ACC112 (cell line): ENCODE results near the gene FAM163A.

ENCODE experiments used
- H2AFZ ChIP-seq: fragments of 200-600 bp; sonication (generic); one replicate; pipeline ENCODE4 v1.6.0; 2017; ENCODE audit warnings: antibody characterized with exemption, low read length; ENCODE audit not compliant: unreplicated experiment
- H3K27ac ChIP-seq: fragments of 200-600 bp; sonication (generic); 2 replicates; pipeline ENCODE4 v1.5.1; 2014; ENCODE audit warnings: low read depth, mild to moderate bottlenecking, antibody characterized with exemption, low read length, moderate library complexity
- H3K27me3 ChIP-seq: fragments of 200-600 bp; sonication (generic); 2 replicates; pipeline ENCODE4 v1.6.1; 2014; ENCODE audit warnings: mild to moderate bottlenecking, antibody characterized with exemption, low read length, moderate library complexity, mixed read lengths; ENCODE audit not compliant: insufficient read depth
- H3K36me3 ChIP-seq: fragments of 200-600 bp; sonication (generic); 2 replicates; pipeline ENCODE4 v1.6.1; 2016; ENCODE audit warnings: mild to moderate bottlenecking, antibody characterized with exemption, low read length, moderate library complexity, mixed read lengths; ENCODE audit not compliant: insufficient read depth
- H3K4me1 ChIP-seq: fragments of 200-600 bp; sonication (generic); one replicate; pipeline ENCODE4 v1.6.1; 2016; ENCODE audit warnings: low read length, mixed read lengths; ENCODE audit not compliant: insufficient read depth, unreplicated experiment, control insufficient read depth
- H3K4me3 ChIP-seq: fragments of 200-600 bp; sonication (generic); 2 replicates; pipeline ENCODE4 v1.5.1; 2014; ENCODE audit warnings: mild to moderate bottlenecking, low read depth, low read length
- H3K79me2 ChIP-seq: fragments of 200-600 bp; sonication (generic); one replicate; pipeline ENCODE4 v1.6.0; 2016; ENCODE audit warnings: low read length; ENCODE audit not compliant: control insufficient read depth, unreplicated experiment, insufficient read depth

Gene FAM163A

GRCh38 chr1:179807291-179807690 lies 64.2 kb downstream of the FAM163A start:
- peaks cover 29% of the 10 kb centered on the region for H3K27me3 ChIP-seq
- H3K4me3 ChIP-seq, result no peak overlapping the region
- H3K27ac ChIP-seq, result no peak overlapping the region
- H3K4me1 ChIP-seq, result no peaks in the 10 kb centered on the region
- no peaks in the 10 kb centered on the region for H3K36me3 ChIP-seq
- H3K79me2 ChIP-seq, result no peaks in the 10 kb centered on the region
- H2AFZ ChIP-seq, result no peak overlapping the region

- H3K27ac ChIP-seq, result no peak overlapping the region
- no peak overlapping the region for H2AFZ ChIP-seq
- H3K36me3 ChIP-seq, result no peaks in the 10 kb centered on the region
- no peaks in the 10 kb centered on the region for H3K79me2 ChIP-seq
- H3K4me1 ChIP-seq, result no peaks in the 10 kb centered on the region
- H3K27me3 ChIP-seq, result peaks cover 29% of the 10 kb centered on the region
- H3K4me3 ChIP-seq, result no peak overlapping the region
Measured at GRCh38 chr1:179807691-179808485, 64.8 kb downstream of the FAM163A start.

GRCh38 chr1:179808503-179808902 lies 65.4 kb downstream of the FAM163A start:
- H3K4me1 ChIP-seq, result no peaks in the 10 kb centered on the region
- H3K79me2 ChIP-seq, result no peaks in the 10 kb centered on the region
- H3K27me3 ChIP-seq, result peaks cover 34% of the 10 kb centered on the region
- no peak overlapping the region for H2AFZ ChIP-seq
- H3K4me3 ChIP-seq, result no peak overlapping the region
- H3K36me3 ChIP-seq, result no peaks in the 10 kb centered on the region
- no peak overlapping the region for H3K27ac ChIP-seq

GRCh38 chr1:179809506-179810366 lies 66.6 kb downstream of the FAM163A start:
- H3K36me3 ChIP-seq, result no peaks in the 10 kb centered on the region
- no peaks in the 10 kb centered on the region for H3K4me1 ChIP-seq
- H3K27me3 ChIP-seq, result peaks cover 28% of the 10 kb centered on the region
- no peaks in the 10 kb centered on the region for H3K79me2 ChIP-seq
- H2AFZ ChIP-seq, result no peak overlapping the region
- no peak overlapping the region for H3K4me3 ChIP-seq
- no peak overlapping the region for H3K27ac ChIP-seq

GRCh38 chr1:179810367-179810715 lies 67.2 kb downstream of the FAM163A start:
- peaks cover 28% of the 10 kb centered on the region for H3K27me3 ChIP-seq
- no peaks in the 10 kb centered on the region for H3K36me3 ChIP-seq

GRCh38 chr1:179812501-179813292 lies 69.6 kb downstream of the FAM163A start:
- Histone ChIP-seq H3K4me3 (no peak overlapping the region), H3K79me2 (no peaks in the 10 kb centered on the region), H2AFZ (no peak overlapping the region), H3K27ac (no peak overlapping the region), H3K27me3 (peaks cover 28% of the 10 kb centered on the region), H3K4me1 (peaks cover 10% of the 10 kb centered on the region), H3K36me3 (no peaks in the 10 kb centered on the region)

More at GRCh38 chr1:179810367-179810715, 67.2 kb downstream of the FAM163A start:
- no peak overlapping the region for H3K4me3 ChIP-seq
- no peak overlapping the region for H2AFZ ChIP-seq
- H3K79me2 ChIP-seq, result no peaks in the 10 kb centered on the region
- H3K27ac ChIP-seq, result no peak overlapping the region
- peaks cover 2% of the 10 kb centered on the region for H3K4me1 ChIP-seq

GRCh38 chr1:179813626-179814545 lies 70.8 kb downstream of the FAM163A start:
- H2AFZ ChIP-seq, result no peak overlapping the region
- H3K36me3 ChIP-seq, result no peaks in the 10 kb centered on the region
- no peak overlapping the region for H3K27ac ChIP-seq
- H3K4me1 ChIP-seq, result peaks cover 10% of the 10 kb centered on the region
- H3K4me3 ChIP-seq, result peak overlapping the region; percentile 78
- H3K27me3 ChIP-seq, result peaks cover 28% of the 10 kb centered on the region
- H3K79me2 ChIP-seq, result no peaks in the 10 kb centered on the region

- peaks cover 28% of the 10 kb centered on the region for H3K27me3 ChIP-seq
- peak overlapping the region; percentile 78 for H3K4me3 ChIP-seq
- no peaks in the 10 kb centered on the region for H3K79me2 ChIP-seq
- H3K4me1 ChIP-seq, result peaks cover 10% of the 10 kb centered on the region
- H3K36me3 ChIP-seq, result no peaks in the 10 kb centered on the region
- peak overlapping the region; percentile 77 for H2AFZ ChIP-seq
- H3K27ac ChIP-seq, result no peak overlapping the region
Measured at GRCh38 chr1:179814546-179814838, 71.4 kb downstream of the FAM163A start.

GRCh38 chr1:179815641-179816040 lies 72.5 kb downstream of the FAM163A start:
- Histone ChIP-seq H3K27ac (no peak overlapping the region), H3K79me2 (no peaks in the 10 kb centered on the region), H3K4me1 (peaks cover 10% of the 10 kb centered on the region), H3K36me3 (no peaks in the 10 kb centered on the region), H3K4me3 (peak overlapping the region; percentile 78), H2AFZ (peak overlapping the region; percentile 77), H3K27me3 (peaks cover 28% of the 10 kb centered on the region)
